SW480 (cell line): ENCODE measurements around the gene RNF208.
A peak's percentile ranks its signal among the peaks of the same experiment; 100 is the strongest.

ENCODE experiments used
- DNase-seq: peaks from one replicate; pipeline ENCODE4 v3.0.0-alpha.2; 2016; ENCODE audit warnings: low spot score

Gene RNF208

GRCh38 chr9:137227853-137228505 lies 5.9 kb upstream of the RNF208 start:
- DNase-seq: no peak

- DNase-seq: peak; percentile 80
These were observed 5.2 kb upstream of the RNF208 start, which contains the start of gene RNF224 for GRCh38 chr9:137227054-137227852. Gene RNF224, plus strand, starts transcription at chr9:137227502. Its CDS starts 834 bp downstream, at chr9:137228336.

- no peak for DNase-seq
These were observed 4.5 kb upstream of the RNF208 start for GRCh38 chr9:137226338-137227053.

GRCh38 chr9:137225699-137226331 lies 3.8 kb upstream of the RNF208 start:
- no peak for DNase-seq

- DNase-seq: no peak
These were observed 3.0 kb upstream of the RNF208 start, which contains the start of gene CYSRT1 for GRCh38 chr9:137224830-137225694. Gene CYSRT1, plus strand, starts transcription at chr9:137225174. Its CDS starts 448 bp downstream, at chr9:137225622.

- peak; percentile 97 for DNase-seq
These were observed 1.3 kb upstream of the RNF208 start for GRCh38 chr9:137223078-137223970.

GRCh38 chr9:137221506-137222111 lies 431 bp downstream of the RNF208 start:
- no peak for DNase-seq

- no peak for DNase-seq
These were observed 940 bp downstream of the RNF208 start for GRCh38 chr9:137221095-137221505.

GRCh38 chr9:137220317-137221094 lies 1.5 kb downstream of the RNF208 start:
- no peak for DNase-seq

GRCh38 chr9:137219757-137220316 lies 2.2 kb downstream of the RNF208 start:
- DNase-seq: no peak

- DNase-seq: no peak
These were observed 3.2 kb downstream of the RNF208 start for GRCh38 chr9:137218754-137219271.

- no peak for DNase-seq
These were observed 3.8 kb downstream of the RNF208 start for GRCh38 chr9:137218212-137218753.

- peak; percentile 76 for DNase-seq
These were observed 4.5 kb downstream of the RNF208 start for GRCh38 chr9:137217276-137218211.

GRCh38 chr9:137216188-137216965 lies 5.7 kb downstream of the RNF208 start:
- DNase-seq: no peak

- DNase-seq: no peak
These were observed 6.6 kb downstream of the RNF208 start for GRCh38 chr9:137215196-137215986.
